AG10803 (cell line): ENCODE data around the gene COL6A3.

Experiments used
- DNase-seq: peaks from one replicate; pipeline ENCODE4 v3.0.0; 2010; ENCODE audit warnings: low read depth
- H3K4me3 ChIP-seq: 2 replicates; pipeline ENCODE4 v1.5.1; 2011; ENCODE audit warnings: mild to moderate bottlenecking, low read length, control low read depth
- TF ChIP-seq, protein P1 (sequence below): conservative IDR thresholded peaks from 2 replicates; pipeline ENCODE4 v1.5.1; 2011; ENCODE audit warnings: mild to moderate bottlenecking, low read length, control low read depth, inconsistent platforms

Gene COL6A3

DNA sequence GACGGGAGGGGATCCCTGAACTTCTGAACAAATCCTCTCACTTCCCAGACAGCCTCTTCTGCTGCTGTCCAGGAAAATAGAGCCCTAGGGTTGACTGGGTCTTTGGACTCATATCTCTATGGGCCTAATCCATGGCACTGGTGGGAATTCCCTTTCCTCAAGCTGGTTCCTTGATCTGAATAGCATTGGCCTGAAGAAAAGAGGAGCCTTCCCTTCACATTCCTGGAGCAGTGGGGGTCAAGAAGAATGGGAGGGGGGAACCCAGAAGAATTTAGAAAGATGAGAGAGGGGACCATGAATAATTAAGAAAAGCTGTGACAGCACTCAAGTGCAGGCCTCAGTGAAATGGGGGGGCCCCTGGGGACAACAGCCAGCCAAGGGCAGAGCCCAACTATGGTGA, 80.2 kb downstream of the COL6A3 start:
- DNase-seq = no peak
- H3K4me3 ChIP-seq = no peak overlapping the region
- TF ChIP-seq, protein P1, sequence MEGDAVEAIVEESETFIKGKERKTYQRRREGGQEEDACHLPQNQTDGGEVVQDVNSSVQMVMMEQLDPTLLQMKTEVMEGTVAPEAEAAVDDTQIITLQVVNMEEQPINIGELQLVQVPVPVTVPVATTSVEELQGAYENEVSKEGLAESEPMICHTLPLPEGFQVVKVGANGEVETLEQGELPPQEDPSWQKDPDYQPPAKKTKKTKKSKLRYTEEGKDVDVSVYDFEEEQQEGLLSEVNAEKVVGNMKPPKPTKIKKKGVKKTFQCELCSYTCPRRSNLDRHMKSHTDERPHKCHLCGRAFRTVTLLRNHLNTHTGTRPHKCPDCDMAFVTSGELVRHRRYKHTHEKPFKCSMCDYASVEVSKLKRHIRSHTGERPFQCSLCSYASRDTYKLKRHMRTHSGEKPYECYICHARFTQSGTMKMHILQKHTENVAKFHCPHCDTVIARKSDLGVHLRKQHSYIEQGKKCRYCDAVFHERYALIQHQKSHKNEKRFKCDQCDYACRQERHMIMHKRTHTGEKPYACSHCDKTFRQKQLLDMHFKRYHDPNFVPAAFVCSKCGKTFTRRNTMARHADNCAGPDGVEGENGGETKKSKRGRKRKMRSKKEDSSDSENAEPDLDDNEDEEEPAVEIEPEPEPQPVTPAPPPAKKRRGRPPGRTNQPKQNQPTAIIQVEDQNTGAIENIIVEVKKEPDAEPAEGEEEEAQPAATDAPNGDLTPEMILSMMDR = no peak

DNA sequence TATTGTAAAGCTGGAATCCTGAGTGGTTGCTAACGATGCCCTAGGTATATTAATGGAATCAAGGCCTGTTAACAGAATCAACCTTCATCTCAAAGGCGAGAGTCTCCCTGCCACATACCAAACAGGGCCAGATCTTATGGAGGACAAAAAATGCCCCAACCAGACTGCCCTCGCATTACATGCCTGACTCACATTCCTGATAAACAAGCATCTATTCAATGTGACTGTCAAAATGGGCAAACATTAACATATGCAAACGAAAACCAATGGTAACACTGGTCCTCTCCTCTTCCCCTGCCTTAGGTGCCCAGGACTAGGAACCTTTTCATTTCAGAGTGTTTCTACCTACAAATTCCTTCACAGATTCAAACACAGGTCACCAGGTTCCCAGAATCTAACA, 83.4 kb downstream of the COL6A3 start:
- DNase-seq = no peak
- no peak overlapping the region for H3K4me3 ChIP-seq
- TF ChIP-seq, protein P1 = no peak

DNA sequence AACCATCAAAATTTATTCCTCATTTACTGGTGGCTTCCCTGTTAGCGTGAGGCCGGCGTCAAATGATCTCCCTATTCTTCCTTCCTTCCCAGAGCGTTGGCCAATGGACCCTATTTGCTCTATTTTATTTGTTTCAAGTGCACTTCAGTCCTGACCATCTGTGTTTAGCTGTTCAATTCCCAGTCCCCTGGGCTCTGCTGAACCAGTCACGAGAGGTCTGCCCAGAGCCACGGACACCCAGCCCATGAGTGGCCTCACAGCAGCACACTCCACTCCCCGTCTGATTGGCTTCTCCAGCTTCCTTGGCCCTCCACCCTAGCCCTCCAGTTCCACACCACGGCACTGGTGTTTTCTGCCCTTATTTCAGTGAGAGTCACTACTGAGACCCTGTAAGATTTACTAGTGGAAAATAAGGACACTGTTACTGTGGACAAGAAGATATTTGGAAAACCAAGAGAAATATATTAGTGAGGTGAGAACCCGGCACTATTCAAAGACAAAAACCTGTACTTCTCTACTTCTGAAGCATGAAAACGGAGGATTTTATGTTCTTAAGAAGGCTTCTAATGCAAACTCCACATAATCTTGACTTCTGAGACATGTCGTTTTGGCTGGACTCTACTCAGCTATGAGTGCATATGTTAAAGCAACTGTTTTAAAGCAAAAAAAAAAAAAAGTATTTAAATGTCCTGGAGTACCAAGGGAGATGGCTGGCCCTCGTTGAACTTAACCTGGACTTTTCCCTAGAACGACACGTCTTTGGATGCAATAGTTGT, 86.6 kb downstream of the COL6A3 start:
- no peak overlapping the region for H3K4me3 ChIP-seq
- TF ChIP-seq, protein P1 = no peak
- DNase-seq = no peak

DNA sequence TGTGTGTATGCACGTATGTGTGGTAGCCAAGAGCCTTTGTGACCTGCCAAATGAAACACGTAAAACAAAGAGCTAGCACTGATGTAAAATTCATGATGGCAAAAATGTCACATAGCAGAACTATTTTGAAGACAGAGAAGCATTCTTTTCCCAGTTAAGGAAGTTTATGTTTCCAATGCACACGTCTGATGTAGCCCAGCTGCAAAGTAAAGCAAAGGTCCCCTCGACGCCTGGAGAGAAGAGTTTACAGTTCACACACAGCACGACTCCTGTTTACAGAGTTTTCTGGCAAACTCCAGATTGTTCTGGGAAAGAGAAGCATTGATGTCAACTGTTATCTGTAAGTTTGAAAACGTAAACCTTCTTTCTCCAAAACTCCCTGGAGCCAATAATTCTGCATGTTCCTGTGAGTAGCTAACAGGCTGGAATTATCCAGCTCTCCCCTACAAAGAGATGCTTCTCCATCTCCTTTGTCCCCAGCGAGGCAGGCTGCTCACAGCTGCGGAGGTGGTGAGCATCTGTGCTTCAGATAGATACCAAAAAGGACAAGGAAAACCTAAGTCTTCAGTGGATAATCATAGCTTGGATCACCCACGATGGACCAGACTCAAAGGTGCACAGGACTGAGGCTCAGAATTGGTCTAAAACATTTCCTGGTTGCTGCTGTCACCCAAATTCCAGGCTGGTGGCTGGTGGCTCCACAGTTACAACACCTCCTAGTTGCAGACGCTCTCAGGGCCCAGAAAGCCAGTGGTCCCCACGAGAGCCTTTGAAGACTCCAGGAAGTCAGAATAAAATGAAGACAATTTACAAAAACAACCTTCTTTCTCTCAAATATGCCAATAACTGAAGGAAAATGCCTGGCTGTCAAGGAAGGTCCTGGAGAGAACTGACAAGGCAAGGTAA, 87.4 kb downstream of the COL6A3 start:
- TF ChIP-seq, protein P1 = no peak
- no peak overlapping the region for H3K4me3 ChIP-seq
- no peak for DNase-seq

DNA sequence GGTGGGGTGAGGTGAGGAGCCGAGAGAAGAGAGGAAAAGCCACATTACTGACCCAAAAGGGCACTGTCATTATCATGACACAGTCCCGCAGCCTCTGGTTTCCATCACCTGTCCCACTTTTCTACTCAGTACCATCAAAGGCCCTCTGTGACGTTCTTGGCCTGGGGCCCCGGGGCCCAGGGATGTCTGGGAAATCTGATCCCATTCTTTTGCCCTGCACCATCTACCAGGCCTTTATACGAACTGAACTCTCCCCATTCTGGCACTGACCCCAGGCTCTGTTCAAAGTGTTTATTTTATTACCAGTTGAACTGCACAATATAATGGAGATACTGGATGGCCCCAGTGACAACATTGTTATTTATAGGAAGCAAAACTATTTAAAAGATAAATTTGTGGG, 89.1 kb downstream of the COL6A3 start:
- H3K4me3 ChIP-seq = no peak overlapping the region
- TF ChIP-seq, protein P1 = no peak
- DNase-seq = no peak

DNA sequence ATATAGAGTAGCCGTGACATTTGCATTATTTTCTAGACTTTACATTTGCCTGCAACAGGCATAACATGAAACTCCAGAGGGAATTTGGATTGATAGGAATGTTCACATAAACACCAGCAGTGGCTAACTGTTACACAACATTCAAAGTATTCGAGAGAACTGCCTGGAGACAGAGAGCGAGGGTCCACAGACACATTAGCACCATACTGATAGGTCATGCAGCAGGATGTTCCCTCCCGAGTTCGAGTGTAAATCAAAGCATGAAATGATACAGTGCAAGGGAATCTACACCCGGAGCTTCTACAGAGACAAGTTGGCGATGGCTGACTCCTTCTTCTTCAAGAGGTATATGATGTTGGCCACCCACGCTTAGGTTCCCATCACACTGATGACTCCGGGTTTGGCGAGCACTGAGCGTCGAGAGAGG, 89.5 kb downstream of the COL6A3 start:
- no peak overlapping the region for H3K4me3 ChIP-seq
- peak; percentile 46 for DNase-seq
- TF ChIP-seq, protein P1 = no peak
